ENCODE results near the gene NOL9. TPM values are rescaled to one million over a fixed set of nuclear protein-coding genes. Genes with fewer than 3 reads are reported as not detected.
A peak's percentile ranks its signal among the peaks of the same experiment; 100 is the strongest.

NOL9 gene
- total RNA-seq, 4 donors from 2014 or later, result 20.1 to 41.6 (median 23.6) TPM

- H3K9me3 ChIP-seq, result no peaks in the 10 kb centered on the region
- WGBS, 2 donors, result 13 to 23% methylated on average over 6 of the region's 6 CpGs
- peak overlapping the region in 2 of 3 donors; percentile 40 to 61 for H3K27ac ChIP-seq
- H3K4me3 ChIP-seq (replicated peaks in 1 of 3), result peak overlapping the region; percentile 25 to 50 (median 40)
- no peak for DNase-seq
- intact Hi-C loops (cut with DNase I), result no loop called here
- H3K4me1 ChIP-seq, result peaks cover 10 to 40% of the 10 kb centered on the region in 2 donors
- TF ChIP-seq POLR2A (IDR thresholded peaks at IDR 0.05), result no peak
- no peak for TF ChIP-seq CTCF (IDR thresholded peaks at IDR 0.05)
- H3K36me3 ChIP-seq, result no peaks in the 10 kb centered on the region
- no peaks in the 10 kb centered on the region for H3K27me3 ChIP-seq
Measured at GRCh38 chr1:6491081-6491449, 63.2 kb downstream of the NOL9 start.

GRCh38 chr1:6490181-6491080 lies 63.9 kb downstream of the NOL9 start:
- Histone ChIP-seq H3K4me3 (replicated peaks in 1 of 3) (peak overlapping the region; percentile 25 to 50 (median 40)), H3K4me1 (peaks cover 10 to 40% of the 10 kb centered on the region in 2 donors), H3K36me3 (no peaks in the 10 kb centered on the region), H3K27me3 (no peaks in the 10 kb centered on the region), H3K9me3 (no peaks in the 10 kb centered on the region), H3K27ac (peak overlapping the region in 2 of 3 donors; percentile 40 to 61)
- TF ChIP-seq POLR2A (IDR thresholded peaks at IDR 0.05), result peak in 1 of 2 donors; percentile 42
- TF ChIP-seq CTCF (IDR thresholded peaks at IDR 0.05), result peak in 1 of 6 experiments; percentile 12
- 1 to 3% methylated on average over 10 to 16 of the region's 70 CpGs for WGBS, 2 donors
- intact Hi-C loops (cut with DNase I), result no loop called here
- peak; percentile 69 to 74 for DNase-seq

- Histone ChIP-seq H3K27ac (no peak overlapping the region), H3K4me1 (peaks cover 10 to 46% of the 10 kb centered on the region in 2 donors), H3K36me3 (no peaks in the 10 kb centered on the region), H3K9me3 (no peaks in the 10 kb centered on the region), H3K4me3 (replicated peaks in 1 of 3) (peak overlapping the region; percentile 25 to 50 (median 40)), H3K27me3 (peaks cover 3% of the 10 kb centered on the region)
- 9 to 23% methylated on average over 10 to 11 of the region's 21 CpGs for WGBS, 2 donors
- intact Hi-C loops (cut with DNase I), result loop anchor here (5.0 kb wide), 1 partner anchor 158 kb away; no protein-coding TSS in a partner anchor
- DNase-seq, result peak; percentile 59 to 65
- TF ChIP-seq POLR2A (IDR thresholded peaks at IDR 0.05) (no peak), CTCF (IDR thresholded peaks at IDR 0.05) (peak; percentile 57 to 97 (median 80))
Measured at GRCh38 chr1:6489799-6490180, 64.5 kb downstream of the NOL9 start.

- H3K27me3 ChIP-seq, result peaks cover 3% of the 10 kb centered on the region
- intact Hi-C loops (cut with DNase I), result loop anchor here (5.0 kb wide), 1 partner anchor 158 kb away; no protein-coding TSS in a partner anchor
- no peaks in the 10 kb centered on the region for H3K9me3 ChIP-seq
- H3K4me3 ChIP-seq (replicated peaks in 1 of 3), result no peak overlapping the region
- TF ChIP-seq CTCF (IDR thresholded peaks at IDR 0.05), result no peak
- TF ChIP-seq POLR2A (IDR thresholded peaks at IDR 0.05), result peak in 1 of 2 donors; percentile 24
- H3K4me1 ChIP-seq, result peaks cover 10 to 46% of the 10 kb centered on the region in 2 donors
- no peak overlapping the region for H3K27ac ChIP-seq
- DNase-seq, result no peak
- 85 to 89% methylated on average over 5 to 7 of the region's 9 CpGs for WGBS, 2 donors
- no peaks in the 10 kb centered on the region for H3K36me3 ChIP-seq
Measured at GRCh38 chr1:6489383-6489765, 64.9 kb downstream of the NOL9 start.
